C4-2B (cell line): ENCODE data around the gene CARM1.
"Not testable (repeated sequence)": the region's sequence is repeated elsewhere in the genome, so short reads cannot be mapped to it uniquely, and the experiment has no call there.

Experiments
- H3K27ac ChIP-seq: fragments of 450-650 bp; 2 replicates; pipeline ENCODE4 v1.5.1; 2017
- ZFX ChIP-seq: fragments of 450-650 bp; IDR thresholded peaks from 2 replicates; pipeline ENCODE4 v1.6.1; 2017
- TF ChIP-seq, protein P1 (sequence below): fragments of 450-650 bp; conservative IDR thresholded peaks from 2 replicates; pipeline ENCODE4 v1.5.1; 2017; ENCODE audit warnings: mild to moderate bottlenecking

CARM1 gene

DNA sequence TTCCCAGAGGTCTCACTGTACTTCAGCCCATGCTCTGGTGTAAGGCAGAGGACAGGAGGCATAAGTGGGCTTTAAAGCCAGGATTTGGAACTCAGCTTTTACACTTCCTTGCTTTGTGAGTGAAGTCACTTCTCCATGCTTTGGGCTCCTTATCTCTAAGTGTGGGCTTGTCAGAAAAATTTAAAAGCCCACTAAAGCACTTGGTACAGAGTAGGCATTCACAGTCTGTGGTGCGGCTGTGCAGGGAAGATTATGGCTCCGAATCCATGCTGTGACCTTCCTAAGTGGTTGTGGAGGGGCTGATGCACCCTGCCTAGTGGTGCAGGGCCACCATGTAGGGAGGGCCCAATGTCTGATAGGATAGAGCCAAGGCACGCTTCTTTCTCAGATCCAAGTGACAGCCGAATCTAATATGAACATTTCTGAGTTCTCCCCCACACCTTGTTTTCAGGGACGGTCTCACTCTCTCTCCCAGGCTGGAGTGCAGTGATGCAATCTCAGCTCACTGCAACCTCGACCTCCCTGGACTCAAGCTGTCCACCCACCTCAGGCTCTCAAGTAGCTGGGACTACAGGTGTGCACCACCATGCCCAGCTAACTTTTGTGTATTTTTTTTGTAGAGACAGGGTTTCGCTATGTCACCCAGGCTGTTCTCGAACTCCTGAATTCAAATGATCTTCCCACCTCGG, 64.2 kb downstream of the CARM1 start:
- no peak for TF ChIP-seq ZFX
- TF ChIP-seq, protein P1, sequence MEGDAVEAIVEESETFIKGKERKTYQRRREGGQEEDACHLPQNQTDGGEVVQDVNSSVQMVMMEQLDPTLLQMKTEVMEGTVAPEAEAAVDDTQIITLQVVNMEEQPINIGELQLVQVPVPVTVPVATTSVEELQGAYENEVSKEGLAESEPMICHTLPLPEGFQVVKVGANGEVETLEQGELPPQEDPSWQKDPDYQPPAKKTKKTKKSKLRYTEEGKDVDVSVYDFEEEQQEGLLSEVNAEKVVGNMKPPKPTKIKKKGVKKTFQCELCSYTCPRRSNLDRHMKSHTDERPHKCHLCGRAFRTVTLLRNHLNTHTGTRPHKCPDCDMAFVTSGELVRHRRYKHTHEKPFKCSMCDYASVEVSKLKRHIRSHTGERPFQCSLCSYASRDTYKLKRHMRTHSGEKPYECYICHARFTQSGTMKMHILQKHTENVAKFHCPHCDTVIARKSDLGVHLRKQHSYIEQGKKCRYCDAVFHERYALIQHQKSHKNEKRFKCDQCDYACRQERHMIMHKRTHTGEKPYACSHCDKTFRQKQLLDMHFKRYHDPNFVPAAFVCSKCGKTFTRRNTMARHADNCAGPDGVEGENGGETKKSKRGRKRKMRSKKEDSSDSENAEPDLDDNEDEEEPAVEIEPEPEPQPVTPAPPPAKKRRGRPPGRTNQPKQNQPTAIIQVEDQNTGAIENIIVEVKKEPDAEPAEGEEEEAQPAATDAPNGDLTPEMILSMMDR: no peak

DNA sequence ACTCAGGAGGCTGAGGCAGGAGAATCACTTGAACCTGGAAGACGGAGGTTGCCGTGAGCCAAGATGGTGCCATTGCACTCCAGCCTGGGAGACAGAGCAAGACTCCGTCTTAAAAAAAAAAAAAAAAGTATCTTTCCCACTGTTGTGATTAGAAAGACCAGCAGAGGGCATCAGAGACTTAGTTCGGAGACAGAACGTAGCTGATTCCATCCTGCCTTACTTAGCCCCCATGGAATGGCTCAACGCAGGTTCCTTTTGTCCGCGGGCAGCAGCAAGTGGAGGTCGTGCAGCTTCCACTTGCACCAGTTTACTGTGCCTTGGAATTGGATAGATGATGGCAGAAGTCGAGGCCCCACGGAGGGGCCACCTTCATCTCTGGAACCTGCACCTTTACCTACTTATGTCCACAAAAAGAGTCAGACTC, 65.3 kb downstream of the CARM1 start:
- TF ChIP-seq, protein P1: peak; percentile 85
- no peak for TF ChIP-seq ZFX
- peak overlapping the region; percentile 18 for H3K27ac ChIP-seq

More for the DNA sequence above, 64.2 kb downstream of the CARM1 start:
- H3K27ac ChIP-seq: no peak overlapping the region

DNA sequence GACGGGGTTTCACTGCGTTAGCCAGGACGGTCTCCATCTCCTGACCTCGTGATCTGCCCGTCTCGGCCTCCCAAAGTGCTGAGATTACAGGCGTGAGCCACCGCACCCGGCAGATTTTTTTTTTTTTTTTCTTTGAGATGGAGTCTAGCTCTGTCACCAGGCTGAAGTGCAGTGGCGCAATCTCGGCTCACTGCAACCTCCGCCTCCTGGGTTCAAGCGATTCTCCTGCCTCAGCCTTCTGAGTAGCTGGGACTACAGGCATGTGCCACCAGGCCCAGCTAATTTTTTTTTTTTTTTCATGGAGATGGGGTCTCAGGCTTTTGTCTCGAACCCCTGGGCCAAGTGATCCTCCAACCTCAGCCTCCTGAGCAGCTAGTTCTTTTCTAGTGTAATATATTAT, 70.3 kb downstream of the CARM1 start:
- not testable (repeated sequence) for H3K27ac ChIP-seq

DNA sequence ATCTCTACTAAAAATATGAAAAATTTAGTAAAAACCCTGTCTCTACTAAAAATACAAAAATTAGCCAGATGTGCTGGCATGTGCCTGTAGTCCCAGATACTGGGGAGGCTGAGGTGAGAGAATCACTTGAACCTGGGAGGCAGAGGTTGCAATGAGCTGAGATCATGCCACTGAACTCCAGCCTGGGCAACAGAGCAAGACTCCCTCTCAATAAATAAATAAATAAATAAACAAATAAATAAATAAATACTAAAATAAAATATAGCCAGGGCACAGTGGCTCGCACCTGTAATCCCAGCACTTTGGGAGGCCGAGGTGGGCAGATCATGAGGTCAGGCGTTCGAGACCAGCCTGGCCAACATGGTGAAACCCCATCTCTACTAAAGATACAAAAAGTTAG, 72.1 kb downstream of the CARM1 start:
- H3K27ac ChIP-seq: not testable (repeated sequence)

DNA sequence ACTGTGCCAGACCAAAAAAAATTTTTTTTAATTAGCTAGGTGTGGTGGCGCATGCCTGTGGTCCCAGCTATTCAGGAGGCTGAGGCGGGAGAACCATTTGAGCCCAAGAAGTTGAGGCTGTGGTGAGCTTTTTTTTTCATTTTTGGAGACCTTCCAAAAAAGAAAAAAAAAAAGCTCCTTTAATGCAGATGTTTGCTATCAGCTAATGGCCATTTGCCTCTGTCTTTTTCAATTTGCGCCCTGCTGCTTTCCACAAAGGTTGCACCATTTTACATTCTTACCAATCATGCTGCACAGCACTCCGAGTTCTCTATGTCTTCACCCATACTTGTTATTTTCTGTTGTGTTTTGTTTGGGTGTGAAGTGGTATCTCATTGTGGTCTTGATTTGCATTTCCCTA, 73.9 kb downstream of the CARM1 start:
- TF ChIP-seq, protein P1: no peak
- TF ChIP-seq ZFX: no peak
- no peak overlapping the region for H3K27ac ChIP-seq

DNA sequence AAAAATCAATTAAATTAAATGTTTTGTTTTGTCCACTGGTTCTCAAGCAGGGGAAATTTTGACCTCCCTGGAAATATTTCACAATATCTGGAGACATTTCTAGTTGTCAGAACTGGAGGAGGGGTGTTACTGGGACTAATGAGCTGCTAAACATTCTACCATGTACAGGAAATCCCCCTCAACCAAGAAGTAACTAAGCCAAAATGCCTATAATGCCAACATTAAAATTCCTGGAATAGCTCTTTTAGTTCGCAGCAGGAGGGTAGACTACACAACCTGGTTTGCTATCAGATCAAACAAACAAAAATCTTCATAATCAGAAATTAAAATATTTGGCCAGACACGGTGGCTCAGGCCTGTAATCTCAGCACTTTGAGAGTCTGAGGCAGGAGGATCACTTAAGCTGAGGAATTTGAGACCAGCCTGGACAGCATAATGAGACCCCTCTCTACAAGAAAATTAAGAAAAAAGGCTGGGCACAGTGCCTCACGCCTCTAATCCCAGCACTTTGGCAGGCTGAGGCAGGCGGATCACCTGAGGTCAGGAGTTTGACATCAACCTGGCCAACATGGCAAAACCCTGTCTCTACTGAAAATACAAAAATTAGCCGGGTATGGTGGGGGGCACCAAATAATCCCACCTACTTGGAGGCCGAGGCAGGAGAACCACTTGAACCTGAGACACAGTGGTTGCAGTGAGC, 75.8 kb downstream of the CARM1 start:
- TF ChIP-seq, protein P1: no peak
- no peak for TF ChIP-seq ZFX
- H3K27ac ChIP-seq: no peak overlapping the region

DNA sequence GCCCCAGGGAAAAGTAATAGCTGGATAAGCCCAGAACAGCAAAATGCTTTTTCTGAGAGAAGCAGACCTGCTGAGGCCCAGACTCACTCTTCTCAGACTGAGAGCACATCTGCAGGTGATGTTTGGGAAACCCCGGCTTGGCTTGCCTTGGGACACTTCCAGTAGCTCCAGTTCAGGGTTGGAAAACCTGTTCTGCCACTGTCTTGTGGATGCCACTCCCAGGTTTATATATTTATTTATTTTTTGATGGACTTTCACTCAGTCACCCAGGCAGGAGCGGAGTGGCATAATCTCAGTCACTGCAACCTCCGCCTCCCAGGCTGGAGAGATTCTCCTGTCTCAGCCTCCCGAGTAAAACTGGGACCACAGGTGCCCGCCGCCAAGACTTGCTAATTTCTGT, 81.5 kb downstream of the CARM1 start:
- TF ChIP-seq, protein P1: no peak
- no peak for TF ChIP-seq ZFX
- H3K27ac ChIP-seq: peak overlapping the region; percentile 45

DNA sequence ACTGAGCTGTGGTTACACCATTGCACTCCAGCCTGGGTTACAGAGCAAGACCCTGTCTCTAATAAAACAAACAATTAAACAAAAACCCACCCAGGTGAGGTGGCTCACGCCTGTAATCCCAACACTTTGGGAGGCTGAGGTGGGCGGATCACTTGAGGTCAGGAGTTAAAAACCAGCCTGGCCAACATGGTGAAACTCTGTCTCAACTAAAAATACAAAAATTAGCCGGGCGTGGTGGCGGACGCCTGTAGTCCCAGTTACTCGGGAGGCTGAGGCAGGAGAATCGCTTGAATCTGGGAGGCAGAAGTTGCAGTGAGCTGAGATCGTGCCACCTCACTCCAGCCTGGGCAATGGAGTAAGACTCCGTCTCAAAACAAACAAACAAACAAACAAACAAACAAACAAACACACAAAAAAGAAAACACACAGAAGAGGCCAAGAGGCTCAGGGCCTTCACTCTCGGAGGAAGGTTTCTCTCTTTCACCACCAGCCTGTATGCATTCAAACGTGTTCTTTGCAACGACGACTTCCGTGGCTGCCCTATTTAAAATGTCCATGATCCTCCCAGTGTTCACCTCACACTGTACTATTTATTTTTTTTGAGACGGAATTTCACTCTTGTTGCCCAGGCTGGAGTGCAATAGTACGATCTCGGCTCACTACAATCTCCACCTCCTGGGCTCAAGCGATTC, 88.1 kb downstream of the CARM1 start:
- peak overlapping the region; percentile 87 for H3K27ac ChIP-seq
